Stimulated activated CD4-positive, alpha-beta T cell treated with anti-CD3 and anti-CD28 coated beads, Interleukin-1b, Interleukin-23, amount 100 ng/mL, for 24 hours (primary cell): ENCODE data around the gene ACSM4.
"Not testable (repeated sequence)": the region's sequence is repeated elsewhere in the genome, so short reads cannot be mapped to it uniquely, and the experiment has no call there.

Experiments used
- DNase-seq, 4 experiments: peaks; one replicate each; pipeline ENCODE4 v3.0.0-alpha.2; 2020; ENCODE audit warnings: low read depth in 4 of 4, low spot score in 1 of 4

Gene ACSM4

DNA sequence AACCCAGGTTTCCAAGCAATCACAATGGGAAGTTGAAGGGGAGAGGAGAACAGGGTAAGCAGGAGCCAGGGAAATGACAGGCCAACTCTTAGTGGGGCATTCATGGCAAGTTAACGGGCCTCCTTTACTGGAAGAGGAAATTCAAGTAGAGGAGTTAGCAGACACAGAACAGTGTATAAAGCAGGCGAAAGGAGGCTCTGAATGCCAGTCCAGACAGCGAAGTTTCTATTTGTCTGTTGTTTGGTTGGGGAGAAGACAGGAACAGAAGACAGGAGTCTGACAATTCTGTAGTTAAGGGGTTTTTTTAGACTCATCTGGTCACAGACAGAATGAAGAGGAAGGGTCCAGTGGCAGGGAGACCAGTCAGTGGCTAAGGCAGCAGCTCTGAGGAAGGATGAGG is at the start of gene ACSM4:
Gene ACSM4 (plus strand): TSS at position 301 of the 400 bp plus-strand sequence. CDS start 260 bp downstream, outside the sequence.
- DNase-seq, result no peak

- no peak for DNase-seq
These were observed 44.8 kb upstream of the ACSM4 start for GRCh38 chr12:7259060-7259459.

DNA sequence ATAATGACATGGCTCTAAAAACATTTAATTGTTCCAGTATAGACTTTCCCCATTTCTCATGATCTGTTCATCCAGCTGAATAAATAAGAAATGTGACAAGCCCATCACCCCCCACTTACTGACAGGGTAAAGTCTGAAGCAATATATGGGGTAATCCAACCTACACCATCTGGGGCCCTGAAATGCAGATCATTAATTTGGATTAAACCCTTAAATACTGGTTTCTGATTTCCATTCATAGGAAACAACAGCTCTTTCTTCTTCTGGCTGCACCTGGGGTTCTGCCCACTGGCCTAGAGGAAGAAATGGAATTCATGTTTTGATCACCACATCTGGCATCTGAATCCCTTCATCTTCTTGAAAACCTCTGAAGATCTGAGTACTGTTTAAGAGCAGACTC is 39.3 kb upstream of the ACSM4 start:
- no peak for DNase-seq

DNA sequence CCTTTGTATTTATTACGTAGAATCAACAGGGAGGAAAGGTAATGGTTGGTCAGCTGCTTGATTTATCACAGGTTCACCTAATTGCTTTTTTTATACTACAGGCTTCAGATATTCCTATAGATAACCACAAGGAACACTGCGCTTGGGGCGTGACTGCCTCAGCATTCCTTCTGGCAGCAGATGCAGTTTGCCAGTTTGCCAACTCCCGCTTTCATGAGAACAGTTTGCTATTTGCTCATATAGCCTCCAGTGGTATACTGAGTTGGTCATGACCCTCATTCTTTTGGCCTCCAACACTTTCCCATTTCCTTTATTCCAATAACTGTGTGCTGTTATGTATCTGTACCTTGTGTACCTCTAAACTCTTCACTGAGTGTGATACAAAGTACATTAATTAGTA is 38.6 kb upstream of the ACSM4 start:
- no peak for DNase-seq

DNA sequence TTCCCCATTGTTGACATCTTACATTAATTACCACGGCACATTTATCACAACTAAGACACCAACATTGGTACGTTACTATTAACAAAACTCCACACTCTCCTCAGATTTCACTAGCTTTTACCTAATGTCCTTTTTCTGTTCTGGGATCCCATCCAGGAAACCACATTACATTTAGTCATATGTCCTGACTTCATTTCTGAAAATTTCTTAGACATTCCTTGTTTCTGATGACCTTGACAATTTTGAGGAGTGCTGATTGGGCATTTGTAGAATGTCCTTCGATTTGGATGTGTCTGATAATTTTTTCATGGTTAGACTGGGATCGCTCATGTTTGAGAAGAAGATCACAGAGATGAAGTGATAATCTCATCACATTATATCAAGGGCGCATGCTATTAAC is 34.6 kb upstream of the ACSM4 start:
- no peak for DNase-seq

- no peak for DNase-seq
These were observed 31.9 kb upstream of the ACSM4 start for GRCh38 chr12:7271893-7272514.

GRCh38 chr12:7275482-7275881 is 28.4 kb upstream of the ACSM4 start:
- not testable (repeated sequence) for DNase-seq

GRCh38 chr12:7282844-7283243 is 21.0 kb upstream of the ACSM4 start:
- no peak for DNase-seq

GRCh38 chr12:7289743-7290142 is 14.1 kb upstream of the ACSM4 start:
- no peak for DNase-seq

DNA sequence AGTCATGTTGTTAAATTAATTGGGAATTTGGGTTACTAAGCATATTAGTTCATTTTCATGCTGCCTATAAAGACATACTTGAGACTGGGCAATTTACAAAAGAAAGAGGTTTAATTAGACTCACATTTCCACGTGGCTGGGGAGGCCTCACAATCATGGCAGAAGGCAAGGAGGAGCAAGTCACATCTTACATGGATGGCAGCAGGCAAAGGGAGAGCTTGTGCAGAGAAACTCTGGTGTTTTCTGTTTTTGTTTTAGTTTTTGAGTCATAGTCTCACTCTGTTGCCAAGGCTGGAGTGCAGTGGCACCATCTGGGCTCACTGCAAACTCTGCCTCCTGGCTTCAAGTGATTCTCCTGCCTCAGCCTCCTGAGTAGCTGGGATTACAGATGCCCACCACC is 13.3 kb upstream of the ACSM4 start:
- DNase-seq, result not testable (repeated sequence)

DNA sequence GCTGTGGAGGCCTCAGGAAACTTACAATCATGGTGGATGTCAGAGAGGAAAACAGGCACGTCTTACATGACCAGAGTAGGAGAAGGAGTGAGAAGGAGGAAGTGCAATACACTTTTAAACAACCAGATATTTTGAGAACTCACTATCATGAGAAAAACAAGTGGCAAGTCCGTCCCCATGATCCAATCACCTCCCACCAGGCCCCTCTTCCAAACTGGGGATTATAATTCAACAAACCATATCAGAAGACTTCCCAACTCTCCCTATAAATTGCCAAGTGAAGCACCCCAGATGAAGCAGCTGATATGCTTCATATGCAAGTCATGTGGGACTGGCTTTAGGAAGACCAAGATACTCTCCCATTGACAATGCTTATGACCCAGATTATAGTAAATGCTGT is 11.6 kb upstream of the ACSM4 start:
- no peak for DNase-seq

DNA sequence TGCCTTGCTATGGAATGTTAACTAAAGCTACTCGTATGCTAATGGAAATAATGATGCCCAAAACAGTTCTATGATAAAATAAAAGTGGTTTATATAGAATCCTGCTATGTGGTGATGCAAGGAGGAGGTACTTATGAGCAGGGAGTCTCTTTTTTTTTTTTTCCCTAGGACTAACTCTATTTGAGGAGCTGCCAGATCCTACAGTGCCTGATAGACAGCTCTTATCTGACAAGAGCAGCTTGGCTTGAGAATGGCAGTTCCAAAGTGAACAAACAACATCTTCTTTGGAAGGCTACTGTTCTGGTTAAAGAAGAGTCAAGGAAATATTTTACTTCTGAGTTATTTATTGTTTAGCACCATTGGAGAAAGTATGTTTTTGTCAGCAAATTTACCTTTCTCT is 10.2 kb upstream of the ACSM4 start:
- DNase-seq, result no peak

DNA sequence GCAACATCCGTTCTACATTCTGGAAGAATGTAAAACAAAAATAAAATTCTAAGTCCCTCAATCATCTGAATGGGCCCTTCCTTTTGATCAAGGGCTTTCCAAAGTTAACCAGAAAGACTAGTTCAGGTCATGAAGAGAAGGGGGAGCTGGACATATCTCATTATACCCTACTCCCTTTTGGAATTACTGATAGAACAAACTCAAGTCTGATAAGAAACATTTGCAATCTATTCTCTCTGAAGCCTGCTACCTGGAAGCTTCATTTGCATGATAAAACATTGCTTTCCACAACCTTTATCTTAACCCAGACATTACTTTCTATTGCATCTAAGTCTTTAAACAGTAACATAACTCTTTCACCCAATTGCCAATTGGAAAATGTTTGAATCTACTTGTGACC is 8.3 kb upstream of the ACSM4 start:
- no peak for DNase-seq

DNA sequence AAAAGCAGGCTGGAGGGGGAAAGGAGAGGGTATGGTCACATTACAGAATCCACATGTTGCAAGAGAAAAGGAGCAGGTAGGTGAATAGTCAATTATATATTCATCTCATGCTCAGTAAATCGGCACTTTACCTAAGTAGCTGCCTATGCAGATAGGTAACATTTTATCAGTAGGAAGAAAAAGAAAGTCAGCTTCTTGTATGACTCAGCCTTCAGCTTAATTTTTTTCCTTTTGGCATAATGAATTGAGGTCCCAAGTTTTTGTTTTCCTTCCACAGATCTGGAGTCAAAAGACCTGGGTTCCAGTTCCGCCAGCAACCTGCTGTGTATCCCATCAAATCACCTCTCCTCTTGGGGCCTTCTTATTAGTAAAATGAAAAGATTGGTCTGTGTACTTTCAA is 6.0 kb upstream of the ACSM4 start:
- DNase-seq, result no peak

- DNase-seq, result no peak
These were observed 1.4 kb upstream of the ACSM4 start for GRCh38 chr12:7302266-7302986.

GRCh38 chr12:7303230-7303629 is 642 bp upstream of the ACSM4 start:
- DNase-seq, result no peak

DNA sequence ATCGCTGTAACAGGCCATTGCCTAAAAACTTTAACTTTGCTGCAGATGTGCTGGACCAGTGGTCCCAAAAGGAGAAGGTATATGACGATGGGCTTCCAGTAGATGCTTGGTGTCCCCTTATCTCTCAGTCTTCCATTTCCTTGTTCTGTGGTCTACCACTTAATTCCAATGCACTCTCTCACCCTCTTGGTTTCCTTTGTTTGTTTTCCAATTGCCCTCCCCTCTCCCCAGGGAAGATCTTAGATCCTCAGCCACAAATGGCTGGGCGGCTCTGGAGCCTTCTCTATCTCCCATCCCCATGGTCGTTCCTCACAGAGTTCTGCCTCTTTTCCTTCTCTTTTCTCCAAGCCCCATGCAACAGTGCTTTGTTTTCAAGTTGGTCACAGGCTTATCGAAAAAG is 584 bp downstream of the ACSM4 start:
- no peak for DNase-seq

GRCh38 chr12:7310070-7310469 is 6.2 kb downstream of the ACSM4 start:
- DNase-seq, result no peak

DNA sequence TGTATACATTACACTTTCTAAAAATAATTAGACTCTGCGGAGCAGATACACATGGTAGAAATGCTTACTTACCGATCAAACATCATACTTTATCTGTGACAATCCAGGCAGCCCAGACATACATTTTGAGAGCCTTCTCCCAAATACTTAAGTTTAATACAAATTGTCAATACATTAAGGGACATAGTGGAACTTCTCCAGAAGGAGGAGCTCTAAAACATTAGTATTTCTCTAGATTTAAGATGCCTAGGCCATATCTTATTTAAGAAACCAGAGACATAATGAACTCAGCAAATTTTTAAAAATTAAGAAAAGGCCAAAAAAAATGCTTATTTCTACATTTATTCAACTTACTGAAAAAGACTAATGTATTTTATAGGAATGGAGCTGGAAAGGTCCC is 16.1 kb downstream of the ACSM4 start:
- no peak for DNase-seq

- DNase-seq, result no peak
These were observed 17.8 kb downstream of the ACSM4 start for GRCh38 chr12:7321624-7322023.

- DNase-seq, result no peak
These were observed 18.7 kb downstream of the ACSM4 start for GRCh38 chr12:7322599-7322998.

DNA sequence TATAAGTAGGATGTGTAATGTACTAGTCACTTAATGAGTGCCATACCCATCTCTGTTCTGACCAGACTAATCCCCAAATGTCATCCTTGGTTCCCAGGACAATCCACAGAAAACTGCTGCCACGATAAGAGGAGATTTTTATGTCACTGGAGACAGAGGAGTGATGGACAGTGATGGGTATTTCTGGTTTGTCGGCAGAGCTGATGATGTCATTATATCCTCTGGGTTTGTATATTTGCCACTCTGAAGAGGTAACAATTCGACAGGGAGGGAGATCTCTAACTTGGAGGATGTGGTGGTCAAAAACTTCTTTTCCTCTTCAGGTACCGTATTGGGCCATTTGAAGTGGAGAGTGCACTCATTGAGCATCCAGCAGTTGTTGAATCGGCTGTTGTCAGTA is 20.3 kb downstream of the ACSM4 start:
- no peak for DNase-seq

DNA sequence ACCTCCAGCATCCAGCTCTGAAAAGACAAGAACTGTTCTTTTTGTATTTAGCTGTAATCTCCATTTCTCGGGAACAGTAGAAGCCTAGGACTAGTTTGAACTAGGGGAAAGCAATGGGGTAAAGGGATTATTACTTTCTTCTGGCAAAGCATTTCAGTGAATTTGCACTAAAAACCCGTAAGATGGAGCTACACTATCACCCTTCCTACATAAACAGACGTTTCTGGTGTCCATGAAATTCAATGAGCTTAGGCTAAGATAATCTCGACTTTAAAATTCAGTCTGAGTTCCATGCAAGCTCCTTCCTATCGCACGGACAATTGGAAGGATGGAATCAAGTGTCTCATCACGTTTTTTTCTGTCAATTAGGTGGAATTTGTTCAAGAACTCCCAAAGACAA is 24.0 kb downstream of the ACSM4 start:
- no peak for DNase-seq
